NCI-H226 (cell line): Measurements from ENCODE around the gene CPNE7.
"Not testable (repeated sequence)": the region's sequence is repeated elsewhere in the genome, so short reads cannot be mapped to it uniquely, and the experiment has no call there.

Experiments used
- DNase-seq: peaks from one replicate; pipeline ENCODE4 v3.0.0-alpha.2; 2015

Gene CPNE7

DNA sequence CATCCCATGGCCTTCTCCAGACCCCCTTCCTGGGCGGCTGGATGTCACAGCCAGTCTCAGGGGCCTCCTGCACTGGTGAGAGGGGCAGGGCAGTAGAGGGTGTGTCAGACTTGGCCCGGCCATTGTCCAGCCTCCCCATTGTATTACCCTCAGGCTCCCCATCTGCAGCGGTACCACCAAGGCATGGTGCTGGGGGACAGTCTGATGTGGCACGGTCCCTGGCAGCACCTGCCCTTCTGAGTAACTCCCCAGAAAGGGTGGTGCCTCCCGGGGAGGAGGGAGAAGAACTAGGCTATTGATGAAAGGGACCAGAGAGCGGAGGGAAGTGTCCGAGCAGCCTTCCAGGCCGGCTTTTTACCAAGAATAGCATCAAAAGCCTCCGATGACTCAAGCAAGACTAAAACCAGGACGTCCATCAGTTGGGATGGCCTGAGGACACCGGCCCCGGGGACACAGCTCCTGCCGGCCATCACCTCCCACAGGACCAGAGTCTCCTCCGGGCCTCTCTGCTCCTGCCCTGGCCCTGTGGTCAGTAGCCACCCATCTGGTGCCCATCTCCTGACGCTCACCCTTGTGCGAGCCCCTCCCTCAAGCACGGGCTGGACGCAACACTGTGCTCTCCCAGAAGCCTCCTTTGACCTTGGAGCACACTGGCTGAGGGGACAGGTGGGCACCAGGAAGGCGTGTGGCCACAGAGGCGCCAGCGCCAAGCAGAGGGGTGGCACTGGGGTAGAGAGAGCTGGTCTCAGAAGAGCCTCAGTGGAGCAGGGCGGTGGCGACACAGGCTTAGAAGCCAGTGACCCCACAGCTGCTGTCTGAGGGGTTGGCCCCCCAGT is 5.8 kb upstream of the CPNE7 start:
- DNase-seq, result no peak

DNA sequence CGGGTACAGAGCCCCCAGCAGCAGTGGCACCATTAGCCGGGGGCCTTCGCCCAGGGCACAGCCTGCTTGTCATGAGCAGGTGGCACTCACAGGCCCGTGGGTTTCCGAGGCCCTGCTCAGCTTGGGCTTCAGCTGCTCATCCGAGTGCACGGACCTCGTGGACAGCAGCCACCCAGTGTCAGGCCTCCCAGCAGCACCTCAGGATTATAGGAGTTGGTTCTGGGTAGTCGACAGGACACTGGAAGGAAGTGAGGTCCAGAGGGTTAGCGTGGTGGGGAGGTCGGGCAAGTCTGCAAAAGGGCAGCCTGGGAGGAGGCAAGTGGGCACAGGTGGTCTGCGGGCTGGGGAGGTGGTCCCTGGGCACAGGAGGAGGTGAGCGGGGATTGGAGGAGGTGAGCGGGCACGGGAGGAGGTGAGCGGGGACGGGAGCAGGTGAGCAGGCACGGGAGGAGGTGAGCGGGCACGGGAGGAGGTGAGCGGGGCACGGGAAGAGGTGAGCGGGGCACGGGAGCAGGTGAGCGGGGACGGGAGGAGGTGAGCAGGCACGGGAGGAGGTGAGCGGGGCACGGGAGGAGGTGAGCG is 5.1 kb upstream of the CPNE7 start:
- DNase-seq, result no peak

- DNase-seq, result not testable (repeated sequence)
Observed at GRCh38 chr16:89570983-89571598, 4.5 kb upstream of the CPNE7 start.

DNA sequence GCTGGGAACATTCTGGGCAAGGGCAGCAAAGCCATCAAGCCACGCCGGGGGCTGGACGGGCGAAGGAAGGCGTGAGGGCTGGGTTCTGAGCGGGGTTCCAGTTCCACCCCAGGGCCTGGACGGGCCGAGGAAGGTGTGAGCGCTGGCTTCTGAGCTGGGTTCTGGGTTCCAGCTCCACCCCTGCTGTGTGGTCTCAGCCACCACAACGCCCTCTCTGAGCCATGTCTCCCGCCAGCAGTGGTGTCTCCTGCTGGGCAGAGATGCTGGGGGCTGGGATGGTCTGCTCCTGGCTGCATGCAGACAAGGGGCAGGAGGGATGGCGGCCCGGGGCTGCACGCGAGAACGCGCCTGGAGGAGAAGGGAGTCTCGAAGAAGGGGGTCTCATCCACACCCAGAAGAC is 3.9 kb upstream of the CPNE7 start:
- no peak for DNase-seq

DNA sequence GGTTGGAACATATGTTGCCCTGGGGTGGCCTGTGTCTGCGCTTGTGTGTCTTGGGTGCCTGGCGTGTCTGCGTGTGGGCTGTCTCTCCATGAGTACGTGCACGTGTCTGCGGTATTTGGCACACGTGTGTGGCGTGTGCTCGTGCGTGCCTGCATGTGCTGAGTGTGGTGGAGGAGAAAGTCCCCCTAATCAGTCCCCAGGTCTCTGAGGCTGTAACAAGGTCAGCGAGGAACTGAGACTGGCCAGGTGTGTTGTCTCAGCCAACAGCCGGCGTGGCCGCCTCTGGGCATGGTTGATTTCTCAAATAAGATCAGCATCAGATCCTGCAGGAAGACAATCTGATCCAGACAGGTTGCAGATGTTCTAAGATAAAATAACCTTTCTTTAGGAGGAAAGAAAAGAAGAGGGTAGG is 3.5 kb upstream of the CPNE7 start:
- no peak for DNase-seq

DNA sequence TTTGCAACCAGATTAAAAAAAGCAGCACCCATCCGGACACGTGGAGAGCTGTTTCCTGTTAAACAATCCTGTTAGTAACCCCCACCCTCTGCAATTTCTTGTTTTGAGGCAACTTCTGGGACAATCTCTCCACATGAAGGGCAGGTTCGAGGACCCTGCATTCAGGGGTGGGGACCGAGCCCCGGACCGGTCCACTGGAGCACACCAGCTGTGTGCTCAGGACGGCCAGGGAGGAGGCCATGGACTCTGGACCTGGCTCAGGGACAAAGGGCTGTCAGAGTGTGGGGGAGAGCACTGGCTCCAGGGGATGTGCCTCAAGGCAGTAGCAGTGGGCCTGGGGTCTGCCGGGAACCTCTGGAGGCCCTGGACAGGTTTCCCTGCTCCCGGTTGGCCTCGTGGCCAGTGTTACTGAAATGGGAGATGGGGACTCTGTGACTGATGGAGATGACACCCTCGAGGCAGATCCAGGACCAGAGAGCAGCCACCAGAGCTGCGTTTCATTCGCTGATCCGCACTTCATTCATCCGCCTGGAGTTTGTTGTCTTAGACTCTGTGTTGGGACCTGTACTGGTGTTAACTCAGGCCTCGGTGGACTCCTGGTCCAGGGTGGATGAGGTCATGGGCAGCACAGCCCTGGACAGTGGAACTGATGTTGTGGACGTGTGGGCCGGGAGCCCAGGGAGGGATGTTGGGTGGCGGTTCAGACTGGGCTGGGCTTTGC is 2.9 kb upstream of the CPNE7 start:
- DNase-seq, result no peak

DNA sequence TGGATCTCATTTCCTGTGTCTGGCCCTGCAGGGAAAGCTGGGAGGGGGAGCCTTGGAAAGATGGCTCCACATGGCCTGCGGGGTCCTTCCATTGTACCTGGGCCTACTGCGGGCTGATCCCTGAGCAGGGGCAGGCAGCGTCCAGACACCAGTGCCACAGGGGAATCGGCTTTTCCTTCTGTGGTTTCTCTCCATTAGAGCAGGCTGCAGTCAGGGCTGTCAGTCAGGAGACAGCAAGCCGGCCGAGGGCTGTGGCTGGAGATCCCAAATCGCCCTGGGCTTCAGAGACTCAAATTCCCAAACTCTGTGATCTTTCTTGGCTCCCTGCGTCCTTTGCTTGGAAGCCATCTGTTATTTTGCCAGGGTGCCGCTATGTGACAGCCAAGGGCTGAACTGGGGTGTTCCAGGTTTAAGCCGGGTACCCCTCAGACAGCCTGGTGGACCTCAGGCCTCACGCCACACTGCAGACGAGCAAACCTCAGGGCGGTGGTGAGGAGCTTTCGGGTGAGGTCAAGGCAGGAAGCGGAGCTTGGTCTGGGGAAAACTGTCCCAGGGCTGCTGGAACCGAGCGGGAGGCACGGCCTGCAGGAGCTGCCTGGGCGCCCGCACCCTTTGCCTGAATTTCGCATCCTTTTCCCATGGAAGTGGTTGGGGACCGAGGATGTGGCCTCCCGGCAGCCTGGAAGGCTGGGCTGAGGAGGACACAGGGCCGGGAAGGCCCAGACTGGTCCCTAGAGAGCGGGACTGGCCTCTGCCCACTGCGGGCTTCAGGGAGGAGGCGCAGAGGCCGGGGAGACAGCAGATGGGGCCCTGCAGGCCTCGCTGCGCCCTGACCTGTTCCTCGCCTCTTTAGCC is 1.5 kb upstream of the CPNE7 start:
- no peak for DNase-seq

- DNase-seq, result peak; percentile 78
Observed at GRCh38 chr16:89574681-89575246, 794 bp upstream of the CPNE7 start.

GRCh38 chr16:89576153-89577054 is 846 bp downstream of the CPNE7 start:
- no peak for DNase-seq

- DNase-seq, result no peak
Observed at GRCh38 chr16:89577055-89577759, 1.6 kb downstream of the CPNE7 start.

- DNase-seq, result no peak
Observed at GRCh38 chr16:89579351-89579750, 3.8 kb downstream of the CPNE7 start.

GRCh38 chr16:89581045-89581695 is 5.6 kb downstream of the CPNE7 start:
- peak; percentile 98 for DNase-seq

GRCh38 chr16:89581861-89582563 is 6.5 kb downstream of the CPNE7 start:
- DNase-seq, result no peak

GRCh38 chr16:89582614-89583196 is 7.1 kb downstream of the CPNE7 start:
- DNase-seq, result no peak

DNA sequence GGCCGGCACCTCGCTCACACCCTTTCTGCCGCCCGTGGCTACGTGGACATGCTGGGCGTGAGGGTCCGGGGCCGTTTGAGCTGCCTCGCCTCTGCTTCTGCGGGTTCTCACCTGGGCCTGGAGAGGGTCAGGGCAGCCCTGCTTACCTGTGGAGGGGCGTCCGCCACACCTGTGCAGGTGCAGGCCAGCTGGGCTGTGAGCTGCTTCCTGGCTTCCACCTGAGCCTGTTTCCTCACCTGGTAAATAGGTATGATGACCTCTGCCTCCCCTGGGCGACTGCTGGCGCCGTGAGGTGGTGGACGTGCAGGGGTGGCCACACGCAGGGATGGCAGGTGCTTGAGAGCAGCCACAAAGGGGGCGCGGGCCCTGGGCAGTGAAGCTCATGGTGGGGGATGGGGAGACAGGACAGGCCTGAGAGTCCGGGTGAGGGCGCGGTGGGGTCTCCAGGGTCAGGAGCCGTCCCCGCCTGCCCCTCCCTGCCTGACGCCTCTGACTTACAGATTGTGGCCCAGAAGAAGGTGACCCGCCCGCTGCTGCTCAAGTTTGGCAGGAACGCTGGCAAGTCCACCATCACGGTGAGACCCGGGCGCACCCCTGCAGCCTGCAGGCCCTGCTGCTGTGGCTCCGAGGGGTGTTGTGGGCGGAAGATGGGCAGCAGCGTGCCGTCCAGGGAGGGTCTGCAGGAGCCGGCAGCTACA is 7.8 kb downstream of the CPNE7 start:
- DNase-seq, result no peak

DNA sequence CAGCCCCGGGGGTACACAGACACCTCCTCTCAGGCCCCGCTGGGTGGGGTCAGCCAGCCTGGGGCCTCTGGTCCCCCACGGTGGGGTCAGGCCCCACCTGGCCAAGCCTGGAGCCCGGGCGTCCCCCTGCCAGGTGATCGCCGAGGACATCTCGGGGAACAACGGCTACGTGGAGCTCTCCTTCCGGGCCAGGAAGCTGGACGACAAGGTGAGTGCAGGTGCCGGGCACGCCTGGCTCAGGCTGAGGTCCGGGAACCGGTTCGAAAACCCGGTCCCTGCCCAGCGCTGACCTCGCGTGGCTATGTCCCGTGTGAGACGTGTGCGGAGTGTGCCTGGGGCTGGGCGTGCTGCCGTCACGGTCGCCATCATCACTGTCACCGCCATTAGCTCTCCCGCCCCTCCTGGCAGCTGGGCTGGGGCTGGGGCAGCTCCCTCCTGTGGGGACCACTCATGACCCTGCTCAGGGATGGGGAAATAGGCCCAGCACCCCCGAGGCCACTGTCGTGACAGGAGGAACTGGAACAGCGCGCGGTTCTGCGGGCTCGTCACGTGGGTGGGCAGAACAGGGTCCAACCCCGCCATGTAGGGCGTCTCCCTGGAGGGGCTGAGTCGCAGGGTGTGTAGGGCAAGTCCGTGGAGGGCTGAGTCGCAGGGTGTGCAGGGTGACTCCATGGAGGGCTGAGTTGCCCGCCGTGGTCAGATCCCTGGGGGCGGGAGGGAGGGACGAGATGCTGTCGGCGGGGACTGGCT is 8.5 kb downstream of the CPNE7 start:
- no peak for DNase-seq
